ENCODE results near the gene TUBB2B.

Gene TUBB2B

GRCh38 chr6:3227363-3228045 is at the start of gene TUBB2B:
TSS of gene TUBB2B (minus strand) at chr6:3227653. CDS start at chr6:3227543, 110 bp downstream.
- DNase-seq (ENCODE audit: low read depth): no peak

DNA sequence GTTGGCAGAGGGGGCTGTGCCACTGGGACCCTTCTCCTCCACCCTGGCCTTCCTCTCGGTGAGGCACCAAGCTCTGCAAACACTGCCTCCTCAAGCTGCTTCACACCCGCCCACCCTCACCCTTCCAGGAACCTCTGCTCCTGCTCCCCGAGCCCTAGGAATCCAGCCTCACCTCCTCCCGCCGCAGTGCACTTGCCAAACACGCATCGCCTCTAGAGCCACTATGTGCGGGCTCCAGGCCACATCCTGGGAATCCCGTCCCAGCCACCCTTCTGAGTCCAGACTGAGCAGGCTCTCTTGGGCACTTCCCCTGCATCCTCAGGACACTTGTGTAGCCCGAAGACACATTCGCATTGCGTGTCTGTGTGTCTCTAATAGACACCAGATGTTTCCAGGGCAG is 49.8 kb upstream of the TUBB2B start:
- no peak for DNase-seq (ENCODE audit: low read depth)

- DNase-seq (ENCODE audit: low read depth): no peak
Observed at GRCh38 chr6:3276174-3277167, 49.0 kb upstream of the TUBB2B start.

DNA sequence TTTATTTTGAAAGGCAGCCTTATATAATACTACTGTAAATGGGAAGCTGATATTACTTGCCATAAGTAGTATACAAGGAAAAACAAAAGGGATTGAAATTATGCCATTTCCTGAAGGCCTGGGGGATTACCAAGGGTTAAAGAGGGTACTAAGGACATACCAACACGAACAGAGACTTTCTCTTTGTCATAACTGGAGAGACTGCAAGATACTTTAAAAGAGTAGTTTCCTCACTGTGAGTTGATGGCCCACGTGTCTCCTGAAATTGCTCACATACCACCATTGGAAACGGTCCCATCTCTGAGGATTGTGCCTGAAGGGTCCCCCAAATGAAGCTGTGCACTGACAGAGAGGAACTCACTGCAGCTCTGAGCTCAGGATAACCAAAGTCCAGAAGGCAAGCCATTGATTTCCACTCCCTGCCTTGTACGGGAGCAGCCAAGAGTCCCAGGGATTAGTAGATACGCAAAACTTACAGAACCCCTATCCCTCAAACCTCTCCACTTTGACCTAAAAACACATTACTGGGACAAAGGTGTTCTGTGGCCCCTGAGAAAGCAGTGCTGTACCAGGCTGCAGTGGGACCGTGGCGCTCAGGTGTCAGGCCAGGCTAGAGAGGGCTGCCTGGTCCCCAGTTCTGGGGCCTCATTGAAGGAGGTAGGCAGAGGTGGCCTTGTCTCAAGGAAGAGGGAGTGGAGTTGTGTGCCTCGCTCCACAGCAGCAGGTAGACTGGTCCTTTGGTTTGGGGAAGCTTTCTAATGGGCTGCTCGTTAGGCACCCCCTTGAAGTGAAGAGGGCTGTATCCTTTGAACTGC is 46.5 kb upstream of the TUBB2B start:
- DNase-seq (ENCODE audit: low read depth): no peak

- no peak for DNase-seq (ENCODE audit: low read depth)
Observed at GRCh38 chr6:3272911-3273547, 45.6 kb upstream of the TUBB2B start.

DNA sequence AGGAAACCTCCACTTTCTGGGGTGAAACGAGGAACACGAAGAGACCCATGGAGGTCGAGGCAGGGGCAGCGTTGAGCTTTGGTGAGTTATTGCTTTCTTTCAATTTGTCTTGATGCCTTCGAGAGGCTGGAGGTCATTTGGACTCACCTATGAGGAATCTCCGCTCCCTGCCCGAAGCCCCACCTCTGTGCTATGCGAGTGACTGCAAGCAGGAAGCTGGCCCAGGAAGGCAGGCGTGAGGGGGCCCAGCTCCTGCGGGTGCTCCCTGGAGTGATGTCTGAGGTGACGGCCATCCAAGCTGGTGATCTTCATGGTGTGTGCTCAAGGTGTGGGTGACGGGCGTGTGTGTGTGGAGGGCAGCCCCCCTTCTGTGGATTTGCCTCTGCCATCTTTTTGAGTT is 44.3 kb upstream of the TUBB2B start:
- DNase-seq (ENCODE audit: low read depth): no peak

- no peak for DNase-seq (ENCODE audit: low read depth)
Observed at GRCh38 chr6:3270258-3270657, 42.8 kb upstream of the TUBB2B start.

- DNase-seq (ENCODE audit: low read depth): no peak
Observed at GRCh38 chr6:3269281-3269975, 42.0 kb upstream of the TUBB2B start.

GRCh38 chr6:3268680-3269079 is 41.2 kb upstream of the TUBB2B start:
- DNase-seq (ENCODE audit: low read depth): no peak

DNA sequence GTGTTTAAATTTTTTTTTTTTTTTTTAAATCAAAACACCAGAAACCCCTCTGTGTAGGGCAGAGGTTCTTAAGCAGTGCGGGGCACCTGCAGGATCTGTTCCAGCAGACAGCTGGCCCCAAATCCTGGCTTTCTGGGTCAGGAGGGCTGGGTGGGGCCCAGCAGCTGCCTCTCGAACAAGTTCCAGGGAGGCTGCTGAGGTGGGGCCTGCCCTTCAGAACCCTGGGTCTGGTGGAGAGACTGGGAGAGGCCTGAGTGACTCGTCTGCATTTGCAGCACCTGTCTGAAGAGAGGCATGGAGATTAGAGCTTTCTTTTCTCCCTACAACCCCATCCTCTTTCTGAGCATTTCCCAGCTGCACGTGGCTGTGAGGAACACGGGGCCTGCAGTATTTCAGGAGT is 39.7 kb upstream of the TUBB2B start:
- no peak for DNase-seq (ENCODE audit: low read depth)

GRCh38 chr6:3266170-3266569 is 38.7 kb upstream of the TUBB2B start:
- DNase-seq (ENCODE audit: low read depth): no peak

DNA sequence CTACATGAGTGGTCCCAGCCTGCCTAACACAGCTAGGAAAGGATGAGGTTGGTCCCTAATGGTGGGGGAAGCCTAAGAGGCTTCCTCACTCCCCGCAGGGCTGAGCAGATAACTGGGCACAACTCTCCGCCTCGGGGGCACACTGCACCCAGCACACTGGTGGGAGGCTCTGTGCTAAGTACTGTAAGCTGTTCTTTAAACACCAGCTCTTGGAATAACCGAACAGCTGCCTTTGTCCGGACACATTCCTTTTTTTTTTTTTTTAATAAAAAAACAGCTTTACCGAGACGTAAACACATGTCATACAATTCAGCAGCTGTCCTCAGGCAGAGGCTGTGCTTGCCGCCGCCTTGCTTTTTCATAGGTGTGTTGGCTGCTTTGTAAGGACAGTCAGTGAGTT is 38.2 kb upstream of the TUBB2B start:
- DNase-seq (ENCODE audit: low read depth): no peak

DNA sequence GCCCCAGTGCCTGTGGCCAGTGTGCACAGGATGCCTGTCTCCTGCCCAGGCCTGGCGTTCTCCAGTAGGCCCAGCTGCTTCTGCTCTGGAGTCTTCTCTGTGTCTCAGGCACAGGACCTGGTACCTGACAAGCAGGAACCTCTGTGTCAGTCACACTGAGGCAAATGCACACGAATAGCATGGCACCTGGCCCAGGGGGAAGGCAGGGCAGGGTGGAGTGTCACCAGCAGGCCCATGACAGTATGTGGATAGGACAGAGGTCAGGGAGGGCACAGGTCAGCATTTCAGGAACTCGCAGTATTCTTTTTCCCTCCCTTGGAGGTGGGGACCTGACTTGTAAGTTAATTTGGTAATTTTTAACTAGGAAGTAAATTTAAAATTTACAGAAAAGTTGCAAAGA is 36.9 kb upstream of the TUBB2B start:
- DNase-seq (ENCODE audit: low read depth): no peak

- DNase-seq (ENCODE audit: low read depth): no peak
Observed at GRCh38 chr6:3263096-3263495, 35.6 kb upstream of the TUBB2B start.

- DNase-seq (ENCODE audit: low read depth): no peak
Observed at GRCh38 chr6:3261921-3262320, 34.5 kb upstream of the TUBB2B start.

DNA sequence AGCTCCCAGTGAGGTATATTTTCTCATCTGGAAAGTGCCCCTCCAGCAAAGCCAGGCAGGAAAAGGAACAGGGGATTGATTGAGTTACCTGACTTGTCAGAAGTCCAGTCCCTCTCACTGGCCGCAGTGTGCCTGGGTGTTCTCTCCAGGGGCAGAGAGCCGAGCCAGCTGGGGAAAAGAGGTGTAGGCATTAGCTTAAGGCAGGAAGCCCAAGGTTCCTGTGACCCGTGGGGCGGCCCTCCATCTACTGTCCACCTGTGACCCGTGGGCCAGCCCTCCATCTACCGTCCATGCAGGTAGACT is 34.0 kb upstream of the TUBB2B start:
- no peak for DNase-seq (ENCODE audit: low read depth)

- DNase-seq (ENCODE audit: low read depth): no peak
Observed at GRCh38 chr6:3260772-3261517, 33.5 kb upstream of the TUBB2B start.

DNA sequence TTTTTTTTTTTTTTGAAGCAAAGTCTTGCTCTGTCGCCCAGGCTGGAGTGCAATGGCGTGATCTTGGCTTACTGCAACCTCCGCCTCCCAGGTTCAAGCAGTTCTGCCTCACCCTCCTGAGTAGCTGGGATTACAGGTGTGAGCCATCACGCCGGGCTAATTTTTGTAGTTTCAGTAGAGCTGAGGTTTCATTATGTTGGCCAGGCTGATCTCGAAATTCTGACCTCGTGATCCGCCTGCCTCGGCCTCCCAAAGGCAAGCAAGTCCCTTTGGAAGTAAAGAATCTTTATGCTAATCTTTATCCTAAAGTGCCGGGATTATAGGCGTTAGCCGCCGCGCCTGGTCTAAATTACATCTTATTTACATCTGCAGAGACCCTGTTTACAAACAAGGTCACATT is 32.8 kb upstream of the TUBB2B start:
- no peak for DNase-seq (ENCODE audit: low read depth)

DNA sequence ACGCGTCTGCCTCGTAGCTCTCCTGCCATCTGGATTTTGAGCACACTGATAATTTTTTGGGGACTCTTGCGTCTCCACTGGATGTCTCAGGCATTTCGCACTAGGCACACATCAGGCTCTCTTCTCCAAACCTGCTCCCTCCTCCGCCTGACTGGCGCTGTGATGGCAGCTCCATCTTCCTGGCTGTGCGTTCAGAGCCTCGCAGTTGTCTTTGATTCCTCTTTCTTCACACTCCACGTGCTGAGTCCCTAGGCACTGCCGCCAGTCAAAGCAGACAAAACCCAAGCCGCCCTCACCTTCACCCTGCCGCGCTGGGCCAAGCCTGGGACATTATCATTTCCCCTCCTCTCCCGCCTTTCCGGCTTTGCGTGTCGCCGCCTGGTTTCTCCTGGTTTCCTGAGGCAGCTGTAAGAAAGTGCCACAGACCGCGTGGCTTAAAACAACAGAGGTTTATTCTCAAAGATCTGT is 32.1 kb upstream of the TUBB2B start:
- DNase-seq (ENCODE audit: low read depth): no peak

DNA sequence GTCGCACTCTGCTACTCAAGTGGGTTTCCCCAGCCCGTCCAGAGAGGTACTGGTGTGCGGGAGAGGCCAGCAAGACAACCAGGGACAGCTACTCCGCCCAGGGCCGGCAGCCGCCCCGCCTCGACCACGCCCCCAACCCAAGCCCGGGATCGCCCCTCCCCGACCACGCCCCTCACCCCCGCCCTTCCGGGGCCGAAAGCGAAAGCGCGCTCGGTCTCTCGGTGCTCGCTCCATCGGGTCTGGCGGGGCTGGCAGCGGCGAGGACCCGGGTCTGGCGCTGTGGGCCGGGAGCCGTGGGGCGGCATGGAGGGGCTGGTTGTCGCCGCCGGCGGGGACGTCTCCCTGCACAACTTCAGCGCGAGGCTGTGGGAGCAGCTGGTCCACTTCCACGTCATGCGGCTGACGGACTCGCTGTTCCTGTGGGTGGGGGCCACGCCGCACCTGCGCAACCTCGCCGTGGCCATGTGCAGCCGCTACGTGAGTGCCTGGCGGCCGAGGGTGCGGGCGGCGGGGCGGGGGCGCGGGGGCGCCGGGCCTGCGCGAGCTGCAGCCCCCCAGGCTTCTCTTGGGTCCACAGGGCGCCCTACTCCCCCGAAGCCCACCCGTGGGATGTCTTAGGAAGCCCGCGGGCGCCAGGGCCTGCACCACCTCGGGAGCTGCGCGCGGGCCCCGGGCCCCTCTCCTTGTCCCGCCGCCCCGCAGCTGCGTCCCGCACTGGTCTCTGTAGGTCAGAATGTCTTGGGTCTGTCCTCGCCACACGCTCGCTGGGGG is 31.5 kb upstream of the TUBB2B start, which contains the start of gene PSMG4:
PSMG4 (plus strand) TSS at position 228 of the 771 bp plus-strand sequence; CDS start at position 304, 76 bp downstream.
- peak; percentile 71 for DNase-seq (ENCODE audit: low read depth)
